Epidermal melanocyte (primary cell): Measurements from ENCODE around the gene TMEM270.

Source experiments
- DNase-seq: peaks from one replicate; pipeline ENCODE4 v3.0.0; 2011; ENCODE audit warnings: low spot score; ENCODE audit not compliant: insufficient read length

Gene TMEM270

GRCh38 chr7:73885975-73886798, 25.2 kb downstream of the TMEM270 start:
- DNase-seq = no peak

- DNase-seq = peak; percentile 9
These were observed 26.8 kb downstream of the TMEM270 start for GRCh38 chr7:73887762-73888161.

GRCh38 chr7:73888959-73889358, 28.0 kb downstream of the TMEM270 start:
- DNase-seq = peak; percentile 11

GRCh38 chr7:73890555-73891147, 29.7 kb downstream of the TMEM270 start:
- no peak for DNase-seq

GRCh38 chr7:73891178-73891885, 30.4 kb downstream of the TMEM270 start:
- DNase-seq = no peak

- DNase-seq = no peak
These were observed 31.3 kb downstream of the TMEM270 start for GRCh38 chr7:73892003-73892999.

GRCh38 chr7:73893342-73894101, 32.6 kb downstream of the TMEM270 start:
- no peak for DNase-seq

- no peak for DNase-seq
These were observed 33.2 kb downstream of the TMEM270 start for GRCh38 chr7:73894166-73894565.

- no peak for DNase-seq
These were observed 34.0 kb downstream of the TMEM270 start for GRCh38 chr7:73894733-73895551.

- no peak for DNase-seq
These were observed 34.7 kb downstream of the TMEM270 start for GRCh38 chr7:73895626-73896025.

GRCh38 chr7:73896454-73896853, 35.5 kb downstream of the TMEM270 start:
- DNase-seq = no peak

- DNase-seq = peak; percentile 80
These were observed 38.8 kb downstream of the TMEM270 start for GRCh38 chr7:73899731-73900142.

GRCh38 chr7:73900286-73900685, 39.3 kb downstream of the TMEM270 start:
- no peak for DNase-seq

GRCh38 chr7:73901231-73901822, 40.4 kb downstream of the TMEM270 start:
- DNase-seq = no peak

- DNase-seq = no peak
These were observed 41.1 kb downstream of the TMEM270 start for GRCh38 chr7:73901823-73902597.

- DNase-seq = no peak
These were observed 42.6 kb downstream of the TMEM270 start for GRCh38 chr7:73903321-73904218.
